ENCODE measurements around the gene NXPE2. TPM values are rescaled to one million over a fixed set of nuclear protein-coding genes. Genes with fewer than 3 reads are reported as not detected.

The NXPE2 gene
- total and polyA plus RNA-seq, 4 donors: 0.02 to 0.34 (median 0.15) TPM; not detected in 1

Other genes starting within 250 kb of the NXPE2 start
- gene REXO2, start 239.1 kb upstream of the NXPE2 start, total RNA-seq: 10 to 100 TPM; 57.1 to 83.2 TPM
- 10 to 100 TPM; 58.0 to 77.6 TPM for gene REXO2, start 239.1 kb upstream of the NXPE2 start, polyA plus RNA-seq
- gene NXPE1, start 118.6 kb upstream of the NXPE2 start, total RNA-seq: not detected
- not detected for gene NXPE1, start 118.6 kb upstream of the NXPE2 start, polyA plus RNA-seq
- not detected for gene NXPE4, start 82.7 kb upstream of the NXPE2 start, total RNA-seq
- not detected for gene NXPE4, start 82.7 kb upstream of the NXPE2 start, polyA plus RNA-seq